Loucy (cell line): ENCODE results near the gene CXCL17.

Experiments
- CTCF ChIP-seq: fragments of 200-600 bp; sonication (generic); conservative IDR thresholded peaks from 2 replicates; pipeline ENCODE4 v1.5.1; 2014; ENCODE audit warnings: mild to moderate bottlenecking, antibody characterized with exemption, low read length
- EZH2phosphoT487 ChIP-seq: fragments of 200-600 bp; IDR thresholded peaks from 2 replicates; pipeline ENCODE4 v1.6.1; 2018; ENCODE audit warnings: antibody characterized with exemption, mild to moderate bottlenecking, moderate library complexity, borderline replicate concordance

GRCh38 chr19:42467183-42467760 is 24.5 kb upstream of the CXCL17 start:
- TF ChIP-seq CTCF (no peak), EZH2phosphoT487 (no peak)
